ENCODE data around the gene OBSL1. TPM values are rescaled to one million over a fixed set of nuclear protein-coding genes. Genes with fewer than 3 reads are reported as not detected.

Gene OBSL1
- total and polyA plus RNA-seq, 7 donors: 10.3 to 134 (median 38.7) TPM

DNA sequence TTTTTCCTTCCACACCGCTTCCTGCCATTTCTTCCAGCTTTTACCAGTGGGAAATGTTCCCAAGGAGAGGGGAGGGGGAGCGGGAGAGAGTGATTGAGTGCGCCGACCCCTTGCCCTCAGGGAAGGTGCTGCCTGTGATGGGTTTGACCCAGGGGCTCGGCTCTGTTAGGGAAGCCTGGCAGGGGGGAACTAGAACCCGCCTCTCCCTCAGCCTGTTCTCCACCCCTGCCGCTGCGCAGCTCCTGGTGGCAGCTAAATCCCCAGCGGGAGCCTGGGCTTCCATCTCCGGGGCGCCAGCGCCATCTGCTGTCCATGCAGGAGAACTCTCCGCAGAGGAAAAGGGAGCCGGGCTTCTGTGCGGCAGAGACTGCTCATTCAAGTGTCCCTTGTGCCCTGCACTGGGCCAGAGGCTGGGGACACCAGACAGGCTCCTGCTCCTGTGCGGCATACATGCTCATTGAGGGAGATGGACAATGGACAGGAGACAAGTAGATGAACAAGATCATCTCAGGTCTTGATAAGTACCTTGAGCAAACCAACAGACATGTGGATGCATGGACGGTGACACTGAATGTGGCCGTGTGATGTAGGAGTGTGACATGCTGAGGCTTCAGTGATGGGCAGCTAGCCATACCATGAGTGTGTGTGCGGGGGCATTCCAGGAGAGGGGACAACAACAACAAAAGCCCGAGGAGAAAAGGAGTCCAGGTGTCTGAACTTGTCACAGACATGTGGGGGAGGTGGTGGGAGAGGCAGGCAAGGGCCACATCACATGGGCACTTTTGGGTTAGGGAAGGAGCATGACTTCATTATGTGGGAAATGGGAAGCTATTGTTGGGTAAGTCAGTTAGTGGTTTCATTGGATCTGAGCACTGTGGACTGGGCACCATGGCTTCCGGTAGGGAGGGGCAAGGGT, 41.0 kb downstream of the OBSL1 start:
- WGBS, 3 donors: 14 to 17% (median 14%) methylated on average over 18 to 21 of the region's 21 CpGs
- intact Hi-C loops (cut with DNase I): loop anchor here (2.0 to 10.0 kb wide), 3 partner anchors 36 to 366 kb away; partner anchors contain the start of gene NHEJ1 (in 1 of the 2)
- H3K4me1 ChIP-seq: no peaks in the 10 kb centered on the region
- H3K27ac ChIP-seq: no peak overlapping the region
- no peaks in the 10 kb centered on the region for H3K9me3 ChIP-seq
- DNase-seq (peak; percentile 81 to 95), ATAC-seq (peak; percentile 91 to 97 (median 92))
- no peaks in the 10 kb centered on the region for H3K36me3 ChIP-seq (ENCODE audit: insufficient read depth in 1 of 2, low read depth in 1 of 2)
- peaks cover 0 to 12% (median 0%) of the 10 kb centered on the region in 3 donors for H3K27me3 ChIP-seq (ENCODE audit: insufficient read depth in 3 of 3, low read length in 2 of 3)
- TF ChIP-seq, protein P1, sequence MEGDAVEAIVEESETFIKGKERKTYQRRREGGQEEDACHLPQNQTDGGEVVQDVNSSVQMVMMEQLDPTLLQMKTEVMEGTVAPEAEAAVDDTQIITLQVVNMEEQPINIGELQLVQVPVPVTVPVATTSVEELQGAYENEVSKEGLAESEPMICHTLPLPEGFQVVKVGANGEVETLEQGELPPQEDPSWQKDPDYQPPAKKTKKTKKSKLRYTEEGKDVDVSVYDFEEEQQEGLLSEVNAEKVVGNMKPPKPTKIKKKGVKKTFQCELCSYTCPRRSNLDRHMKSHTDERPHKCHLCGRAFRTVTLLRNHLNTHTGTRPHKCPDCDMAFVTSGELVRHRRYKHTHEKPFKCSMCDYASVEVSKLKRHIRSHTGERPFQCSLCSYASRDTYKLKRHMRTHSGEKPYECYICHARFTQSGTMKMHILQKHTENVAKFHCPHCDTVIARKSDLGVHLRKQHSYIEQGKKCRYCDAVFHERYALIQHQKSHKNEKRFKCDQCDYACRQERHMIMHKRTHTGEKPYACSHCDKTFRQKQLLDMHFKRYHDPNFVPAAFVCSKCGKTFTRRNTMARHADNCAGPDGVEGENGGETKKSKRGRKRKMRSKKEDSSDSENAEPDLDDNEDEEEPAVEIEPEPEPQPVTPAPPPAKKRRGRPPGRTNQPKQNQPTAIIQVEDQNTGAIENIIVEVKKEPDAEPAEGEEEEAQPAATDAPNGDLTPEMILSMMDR (IDR thresholded peaks at IDR 0.05): peak; percentile 97
- H3K4me3 ChIP-seq: peak overlapping the region; percentile 35

DNA sequence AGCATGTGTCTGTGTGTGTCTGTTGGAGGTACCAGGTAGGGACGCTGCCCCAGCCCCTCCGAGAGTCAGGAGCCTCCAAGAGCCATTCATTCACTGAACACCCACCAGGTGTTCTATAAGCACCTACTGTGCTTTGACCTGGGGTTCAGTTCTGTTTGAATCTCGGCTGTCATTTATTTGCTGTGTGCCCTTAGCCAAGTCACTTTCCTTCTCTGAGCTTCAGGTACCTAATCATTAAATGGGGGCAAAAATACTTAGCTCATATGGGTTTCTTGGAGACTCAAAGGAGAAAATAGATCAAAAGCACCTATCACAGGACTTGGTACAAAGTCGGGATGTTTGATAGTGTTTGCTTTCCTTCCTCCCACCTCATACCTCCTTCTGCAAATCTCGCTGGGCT, 43.9 kb downstream of the OBSL1 start:
- H3K36me3 ChIP-seq (ENCODE audit: insufficient read depth in 1 of 2, low read depth in 1 of 2): no peaks in the 10 kb centered on the region
- WGBS, 3 donors: 54 to 61% (median 58%) methylated on average over 5 of the region's 5 CpGs
- ATAC-seq (no peak), DNase-seq (no peak)
- intact Hi-C loops (cut with DNase I): loop anchor here in 1 of 2 donors (1.0 to 5.0 kb wide), 2 partner anchors 50 to 124 kb away; no protein-coding TSS in a partner anchor
- TF ChIP-seq, protein P1 (IDR thresholded peaks at IDR 0.05): no peak
- H3K4me3 ChIP-seq: no peak overlapping the region
- peaks cover 0 to 32% (median 5%) of the 10 kb centered on the region in 3 donors for H3K27me3 ChIP-seq (ENCODE audit: insufficient read depth in 3 of 3, low read length in 2 of 3)
- H3K4me1 ChIP-seq: no peaks in the 10 kb centered on the region
- no peak overlapping the region for H3K27ac ChIP-seq
- no peaks in the 10 kb centered on the region for H3K9me3 ChIP-seq

DNA sequence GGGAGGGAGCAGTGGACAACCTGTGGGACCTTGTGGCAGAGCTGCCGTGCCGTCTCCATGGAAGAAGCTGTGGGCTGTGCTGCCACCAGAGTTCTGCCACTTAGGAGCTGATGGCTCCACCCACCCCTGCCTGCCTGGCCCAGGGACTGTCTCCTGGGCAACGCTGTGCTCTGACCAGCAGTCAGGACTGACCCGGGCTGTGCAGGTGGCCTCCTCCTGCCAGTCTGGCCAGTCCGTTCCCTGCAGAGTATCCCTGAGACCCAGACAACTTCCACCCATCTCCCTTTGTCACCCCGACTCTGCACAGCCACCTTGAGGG, 44.3 kb downstream of the OBSL1 start:
- intact Hi-C loops (cut with DNase I): loop anchor here in 1 of 2 donors (1.0 to 5.0 kb wide), 2 partner anchors 50 to 124 kb away; no protein-coding TSS in a partner anchor
- H3K4me3 ChIP-seq: no peak overlapping the region
- WGBS, 3 donors: 27 to 44% (median 32%) methylated on average over 6 of the region's 6 CpGs
- no peak overlapping the region for H3K27ac ChIP-seq
- H3K4me1 ChIP-seq: no peaks in the 10 kb centered on the region
- H3K36me3 ChIP-seq (ENCODE audit: insufficient read depth in 1 of 2, low read depth in 1 of 2): no peaks in the 10 kb centered on the region
- no peaks in the 10 kb centered on the region for H3K9me3 ChIP-seq
- peaks cover 0 to 35% (median 7%) of the 10 kb centered on the region in 3 donors for H3K27me3 ChIP-seq (ENCODE audit: insufficient read depth in 3 of 3, low read length in 2 of 3)
- DNase-seq (no peak), ATAC-seq (peak in 1 of 4 donors; percentile 45)
- TF ChIP-seq, protein P1 (IDR thresholded peaks at IDR 0.05): no peak

DNA sequence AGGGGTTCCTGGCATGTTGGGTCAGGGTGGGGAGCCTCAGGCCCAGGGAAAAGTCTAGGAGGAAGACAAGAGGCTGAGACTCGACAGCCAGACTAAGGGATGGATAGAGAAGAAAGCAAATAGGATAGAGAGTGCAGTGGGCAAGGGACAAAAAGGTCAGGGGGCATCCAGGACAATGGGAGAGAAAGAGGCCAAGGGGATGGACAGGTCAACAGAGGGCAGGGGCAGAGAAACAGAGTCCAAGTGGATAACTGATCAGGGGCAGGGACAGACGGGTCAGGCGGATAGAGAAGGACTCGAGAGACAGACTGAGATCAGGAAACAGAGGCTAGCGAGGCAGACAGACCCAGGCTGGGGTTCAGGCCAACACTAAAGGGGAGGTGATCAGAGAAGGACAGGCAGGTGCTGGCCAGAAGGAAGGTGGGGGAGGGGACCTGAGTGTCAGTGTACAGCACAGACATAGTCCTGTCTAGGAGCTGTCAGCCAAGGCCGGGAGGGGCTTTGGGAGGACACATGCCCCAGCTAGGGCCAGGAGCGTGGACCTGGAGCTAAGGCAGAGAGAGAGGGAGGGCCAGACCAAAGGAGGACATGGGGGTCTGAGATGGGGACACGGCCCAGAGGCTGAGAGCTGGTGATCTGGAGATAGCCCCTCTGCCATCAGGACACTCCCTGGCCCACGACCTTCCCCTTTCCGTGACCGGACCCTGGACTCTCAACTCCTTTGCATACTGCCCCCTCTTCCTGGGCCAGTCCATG, 44.8 kb downstream of the OBSL1 start:
- TF ChIP-seq, protein P1 (IDR thresholded peaks at IDR 0.05): no peak
- intact Hi-C loops (cut with DNase I): loop anchor here in 1 of 2 donors (1.0 to 5.0 kb wide), 2 partner anchors 49 to 123 kb away; no protein-coding TSS in a partner anchor
- ATAC-seq (no peak), DNase-seq (no peak)
- Histone ChIP-seq H3K27ac (no peak overlapping the region), H3K4me3 (no peak overlapping the region), H3K4me1 (no peaks in the 10 kb centered on the region), H3K27me3 (ENCODE audit: insufficient read depth in 3 of 3, low read length in 2 of 3) (peaks cover 0 to 40% (median 10%) of the 10 kb centered on the region in 3 donors), H3K9me3 (no peaks in the 10 kb centered on the region), H3K36me3 (ENCODE audit: insufficient read depth in 1 of 2, low read depth in 1 of 2) (no peaks in the 10 kb centered on the region)
- WGBS, 3 donors: 50 to 66% (median 62%) methylated on average over 10 to 11 of the region's 11 CpGs

Data from psoas muscle (tissue), 8 donors.